DMS114 treated with DMSO at 0.1 percent for 48 hours (cell line): ENCODE data around the gene CYP2A13.
A peak's percentile ranks its signal among the peaks of the same experiment; 100 is the strongest.
"Not testable (repeated sequence)": the region's sequence is repeated elsewhere in the genome, so short reads cannot be mapped to it uniquely, and the experiment has no call there.

Experiments
- DNase-seq: peaks from one replicate; lab custom pipeline; 2025; ENCODE audit not compliant: unreplicated experiment; lab: John Stamatoyannopoulos, UW

Gene CYP2A13

DNA sequence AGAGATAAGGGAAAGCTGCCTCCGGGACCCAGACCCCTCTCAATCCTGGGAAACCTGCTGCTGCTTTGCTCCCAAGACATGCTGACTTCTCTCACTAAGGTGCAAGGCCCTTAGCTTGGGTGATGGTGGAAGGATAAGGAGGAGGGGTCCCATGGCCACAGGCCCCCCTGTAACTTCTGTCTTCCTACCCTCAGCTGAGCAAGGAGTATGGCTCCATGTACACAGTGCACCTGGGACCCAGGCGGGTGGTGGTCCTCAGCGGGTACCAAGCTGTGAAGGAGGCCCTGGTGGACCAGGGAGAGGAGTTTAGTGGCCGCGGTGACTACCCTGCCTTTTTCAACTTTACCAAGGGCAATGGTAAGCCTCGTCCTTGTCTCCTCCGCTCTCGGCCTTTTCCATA lies 28.0 kb downstream of the CYP2A13 start:
- no peak for DNase-seq

DNA sequence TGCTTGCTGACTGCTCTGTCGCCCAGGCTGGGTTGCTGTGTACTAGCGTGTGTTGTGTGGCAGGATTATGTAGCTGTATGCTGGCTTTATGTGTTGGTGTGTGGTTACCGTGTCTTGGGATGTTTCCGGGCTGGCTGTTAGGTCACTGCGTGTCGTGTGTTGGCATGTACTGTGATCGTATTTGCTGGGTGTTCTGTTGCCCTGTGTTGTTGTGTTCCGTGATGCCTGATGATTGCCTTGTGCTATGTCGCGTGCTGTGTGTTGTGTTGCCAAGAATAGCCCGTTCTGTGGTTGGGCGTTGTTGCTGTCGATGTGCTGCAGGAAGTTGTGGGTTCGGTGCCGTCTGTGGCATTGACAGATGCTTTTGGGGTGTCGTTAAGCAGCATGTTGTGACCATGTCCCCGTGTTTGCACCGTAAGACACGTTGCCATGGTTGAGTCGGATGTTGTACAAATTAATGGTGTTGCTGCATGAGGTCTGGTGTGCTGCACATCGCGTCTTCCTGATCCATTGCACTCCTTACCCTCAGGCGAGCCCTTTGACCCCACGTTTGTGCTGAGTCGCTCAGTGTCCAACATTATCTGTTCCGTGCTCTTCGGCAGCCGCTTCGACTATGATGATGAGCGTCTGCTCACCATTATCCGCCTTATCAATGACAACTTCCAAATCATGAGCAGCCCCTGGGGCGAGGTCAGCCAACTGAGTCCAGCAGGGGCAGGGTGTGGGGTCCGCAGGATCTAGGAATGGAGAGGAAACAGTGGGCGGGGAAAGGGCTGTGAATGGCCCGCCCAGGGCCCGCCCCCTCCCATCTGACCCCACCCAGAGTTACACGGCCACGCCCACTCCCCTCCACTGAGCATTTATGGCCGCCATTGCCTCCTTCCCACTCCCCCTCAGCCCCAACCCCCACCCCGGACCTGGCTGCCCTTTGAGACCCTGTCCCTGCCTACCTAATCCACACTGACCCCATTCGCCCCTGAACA lies 33.0 kb downstream of the CYP2A13 start:
- DNase-seq: not testable (repeated sequence)

DNA sequence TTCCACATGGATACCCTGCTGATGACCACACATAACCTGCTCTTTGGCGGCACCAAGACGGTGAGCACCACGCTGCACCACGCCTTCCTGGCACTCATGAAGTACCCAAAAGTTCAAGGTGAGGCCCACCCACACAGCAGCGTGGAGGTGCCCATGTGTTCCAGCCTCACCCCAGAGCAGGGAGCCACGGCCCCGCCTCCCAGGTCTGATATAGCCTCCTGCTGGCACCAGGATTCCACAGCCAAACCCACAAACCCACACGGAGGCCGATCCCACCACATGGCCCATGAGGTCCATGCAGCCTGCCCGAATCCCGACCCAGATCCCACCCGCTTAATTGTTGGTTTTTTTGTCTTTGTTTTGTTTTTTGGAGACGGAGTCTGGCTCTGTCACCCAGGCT lies 34.6 kb downstream of the CYP2A13 start:
- DNase-seq: not testable (repeated sequence)

DNA sequence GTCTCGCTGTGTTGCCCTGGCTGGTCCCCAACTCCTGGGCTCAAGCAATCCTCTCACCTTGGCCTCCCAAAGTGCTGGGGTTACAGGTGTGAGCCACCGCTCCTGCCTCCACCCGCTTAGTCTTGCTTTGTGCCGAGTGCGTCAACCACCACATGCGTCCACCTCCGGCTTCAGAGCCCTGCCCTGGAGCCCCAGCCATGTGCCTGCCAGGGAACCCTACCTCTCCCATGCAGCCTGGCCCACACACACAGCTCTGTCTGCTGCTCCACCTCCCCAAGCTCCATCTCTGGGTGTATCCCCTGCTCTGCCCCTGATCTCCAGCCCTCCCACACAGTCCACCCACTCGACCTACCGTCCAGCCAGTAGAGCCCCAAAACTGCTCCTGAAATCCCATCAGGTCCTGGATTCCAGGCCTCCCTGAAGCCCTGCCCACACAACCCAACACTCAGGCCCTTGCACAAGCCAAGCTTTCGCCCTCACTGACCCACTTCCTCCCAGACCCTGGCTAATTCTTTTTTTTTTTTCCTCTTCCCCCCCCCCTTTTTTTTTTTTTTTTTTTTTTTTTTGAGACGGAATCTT lies 35.6 kb downstream of the CYP2A13 start:
- no peak for DNase-seq

DNA sequence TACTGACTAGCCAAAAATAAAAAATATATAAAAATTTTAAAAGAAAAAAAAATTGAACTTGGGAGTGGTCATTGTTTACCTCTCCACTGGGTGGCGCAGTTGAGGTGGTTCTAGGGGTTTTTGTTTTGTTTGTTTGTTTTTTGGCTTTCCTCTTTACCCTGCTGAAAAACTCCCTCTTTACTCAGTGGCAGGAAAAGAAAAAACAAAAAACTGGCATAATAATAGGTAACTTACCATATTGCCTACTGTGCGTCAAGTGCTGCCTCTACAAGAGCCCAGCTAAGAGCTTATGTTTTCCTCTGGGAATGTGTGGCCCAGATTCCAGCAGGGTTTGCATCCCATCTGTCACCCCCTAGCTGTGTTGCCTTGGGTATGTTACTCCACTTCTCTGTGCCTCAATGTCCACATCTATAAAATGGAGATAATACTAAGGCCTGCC lies 38.5 kb downstream of the CYP2A13 start:
- not testable (repeated sequence) for DNase-seq

DNA sequence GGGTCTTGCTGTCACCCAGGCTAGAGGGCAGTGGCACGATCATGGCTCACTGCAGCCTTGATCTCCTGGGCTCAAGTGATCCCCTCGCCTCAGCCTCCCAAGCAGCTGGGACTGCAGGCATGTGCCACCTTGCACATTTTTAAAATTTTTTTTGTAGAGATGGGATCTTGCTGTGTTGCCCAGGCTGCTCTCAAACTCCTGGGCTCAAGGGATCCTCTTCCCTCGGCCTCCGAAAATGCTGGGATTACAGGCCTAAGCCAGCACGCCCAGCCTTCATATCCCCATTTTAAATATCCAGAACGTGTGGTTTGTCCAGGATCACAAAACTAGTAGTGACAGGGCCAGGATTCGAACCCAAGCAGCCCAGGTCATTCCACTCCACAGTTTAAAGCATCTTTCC lies 39.1 kb downstream of the CYP2A13 start:
- not testable (repeated sequence) for DNase-seq

DNA sequence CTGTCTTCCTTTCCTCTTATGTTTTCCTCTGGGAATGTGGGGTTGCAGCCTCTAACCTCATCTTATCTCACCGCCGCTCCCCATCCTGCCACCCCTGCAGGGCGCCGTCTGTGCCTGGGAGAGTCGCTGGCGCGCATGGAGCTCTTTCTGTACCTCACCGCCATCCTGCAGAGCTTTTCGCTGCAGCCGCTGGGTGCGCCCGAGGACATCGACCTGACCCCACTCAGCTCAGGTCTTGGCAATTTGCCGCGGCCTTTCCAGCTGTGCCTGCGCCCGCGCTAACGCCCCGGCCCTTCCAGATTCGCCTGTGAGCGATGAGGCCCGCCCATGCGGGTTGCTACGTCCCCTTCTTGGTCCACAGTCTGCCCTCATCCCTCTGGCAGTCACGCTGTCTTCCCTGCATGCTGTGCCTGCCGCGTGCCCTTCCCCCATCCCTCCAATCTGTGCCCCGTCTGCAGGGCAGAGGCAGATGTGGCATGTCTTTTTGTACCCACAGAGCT lies 39.6 kb downstream of the CYP2A13 start:
- DNase-seq: not testable (repeated sequence)

DNA sequence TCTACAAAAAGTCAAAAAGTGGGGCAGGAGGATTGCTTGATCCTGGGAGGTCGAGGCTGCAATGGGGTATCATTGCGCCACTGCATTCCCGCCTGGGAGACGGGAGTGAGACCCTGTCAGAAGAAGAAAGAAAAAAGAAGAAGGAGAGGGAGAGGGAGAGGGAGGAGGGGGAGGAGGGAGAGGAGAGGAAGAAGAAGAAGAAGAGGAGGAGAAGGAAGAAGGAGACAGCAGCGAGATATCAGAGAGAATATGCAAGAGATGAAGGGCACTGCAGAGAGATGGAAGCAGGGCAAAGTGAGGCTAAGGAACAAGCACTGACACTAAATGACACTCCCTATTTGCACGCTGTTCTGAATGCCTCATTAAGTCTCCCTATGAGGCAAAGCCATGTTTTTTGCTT lies 40.4 kb downstream of the CYP2A13 start:
- no peak for DNase-seq

DNA sequence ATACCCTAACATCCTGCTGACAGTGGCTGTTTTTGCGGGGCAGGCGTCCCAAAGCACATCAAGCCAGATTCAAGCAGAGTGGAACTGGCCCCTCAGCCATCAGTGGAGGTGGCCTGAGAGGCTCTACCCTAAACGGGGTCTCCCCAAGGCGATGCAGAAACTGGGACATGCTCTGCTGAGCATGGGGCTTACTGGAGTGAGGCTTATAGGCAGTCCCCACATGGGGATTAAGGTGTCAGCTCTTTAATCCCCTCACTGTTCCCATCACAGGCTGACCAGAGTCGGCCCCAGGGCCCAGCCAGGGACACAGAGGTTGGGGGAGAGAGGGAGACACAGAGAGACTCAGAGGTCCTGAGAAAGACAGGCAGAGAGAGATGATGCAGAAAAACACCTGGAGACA lies 42.9 kb downstream of the CYP2A13 start:
- DNase-seq: no peak

DNA sequence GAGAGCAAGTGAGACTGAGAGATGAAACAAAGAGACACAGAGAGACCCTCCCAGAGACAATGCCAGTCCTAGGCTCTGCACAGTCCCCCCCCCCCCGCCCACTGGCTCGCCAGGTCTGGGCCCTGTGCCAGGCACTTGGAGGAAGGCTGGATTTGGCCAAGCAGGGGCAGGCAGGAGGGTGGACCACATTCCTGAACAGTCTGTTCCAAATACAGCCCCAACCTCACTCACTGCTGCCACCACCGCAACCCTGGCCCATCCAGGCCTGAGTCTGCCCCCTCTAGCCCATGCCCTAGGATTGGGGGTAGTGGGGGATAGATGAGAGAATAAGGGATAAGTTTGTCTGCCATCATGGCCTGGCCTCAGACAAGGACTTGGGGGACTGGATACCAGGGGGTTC lies 45.0 kb downstream of the CYP2A13 start:
- DNase-seq: no peak

DNA sequence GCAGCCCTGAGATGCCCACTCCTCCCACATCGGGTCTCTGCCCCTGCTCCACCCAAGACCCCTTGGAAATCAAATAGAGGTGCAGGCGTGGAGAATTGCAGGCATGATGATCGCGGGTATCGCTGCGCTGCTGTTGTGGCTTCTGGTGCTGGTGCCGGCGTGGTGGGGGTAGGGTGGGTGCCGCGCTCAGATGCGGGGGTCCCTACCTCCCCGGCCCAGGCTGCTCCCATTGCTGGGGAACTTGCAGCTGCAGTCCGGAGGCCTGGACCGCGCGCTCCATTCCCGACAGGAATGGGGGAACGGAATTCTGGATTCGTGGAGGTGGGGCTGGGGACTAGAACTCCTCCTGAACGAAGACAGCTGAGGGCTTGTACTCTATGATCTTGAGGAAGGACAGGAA lies 46.4 kb downstream of the CYP2A13 start:
- no peak for DNase-seq

DNA sequence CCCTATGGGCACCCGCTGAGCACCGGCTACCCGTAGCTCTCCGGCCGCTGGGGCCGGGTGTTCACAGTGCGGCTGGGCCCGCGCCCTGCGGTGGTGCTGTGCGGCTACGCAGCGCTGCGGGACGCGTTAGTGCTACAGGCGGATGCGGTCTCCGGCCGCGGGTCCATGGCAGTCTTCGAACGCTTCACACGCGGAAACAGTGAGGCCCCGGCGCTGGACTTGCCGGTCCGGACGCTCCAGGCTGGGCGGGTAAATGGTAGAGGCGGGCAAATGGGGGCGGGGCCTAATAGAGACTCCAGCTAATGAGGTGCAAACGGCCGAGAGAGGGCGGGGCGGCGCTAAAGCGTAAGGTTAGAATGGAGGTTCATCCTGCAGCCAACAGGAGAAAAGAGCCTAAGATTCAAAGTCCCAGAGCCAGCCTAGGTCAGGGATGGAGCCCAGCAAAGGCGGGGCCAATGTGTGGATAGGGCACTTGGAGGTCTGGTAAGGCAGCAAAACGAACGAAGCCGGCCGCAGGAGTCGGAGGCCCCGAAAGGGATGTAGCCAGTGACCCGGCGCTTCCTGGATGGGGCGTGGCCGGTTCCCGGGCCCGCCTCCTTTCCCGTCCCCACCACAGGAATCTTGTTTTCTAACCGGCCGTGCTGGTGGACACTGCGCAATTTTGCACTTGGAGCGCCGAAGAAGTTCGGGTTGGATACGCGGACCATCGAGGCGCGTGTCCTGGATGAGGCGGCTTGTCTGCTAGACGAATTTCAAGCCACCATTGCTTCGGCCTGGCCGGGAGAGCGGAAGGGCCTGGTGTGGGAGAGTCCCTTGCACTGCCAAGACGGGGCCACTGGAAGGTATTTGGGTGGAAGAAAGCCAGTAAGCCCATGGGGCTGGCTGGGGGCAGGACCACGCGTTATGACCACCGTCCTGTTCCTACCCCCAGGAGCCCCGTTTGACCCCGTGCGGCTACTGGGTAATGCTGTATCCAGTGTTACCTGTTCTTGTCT lies 47.4 kb downstream of the CYP2A13 start:
- peak; percentile 15 for DNase-seq

DNA sequence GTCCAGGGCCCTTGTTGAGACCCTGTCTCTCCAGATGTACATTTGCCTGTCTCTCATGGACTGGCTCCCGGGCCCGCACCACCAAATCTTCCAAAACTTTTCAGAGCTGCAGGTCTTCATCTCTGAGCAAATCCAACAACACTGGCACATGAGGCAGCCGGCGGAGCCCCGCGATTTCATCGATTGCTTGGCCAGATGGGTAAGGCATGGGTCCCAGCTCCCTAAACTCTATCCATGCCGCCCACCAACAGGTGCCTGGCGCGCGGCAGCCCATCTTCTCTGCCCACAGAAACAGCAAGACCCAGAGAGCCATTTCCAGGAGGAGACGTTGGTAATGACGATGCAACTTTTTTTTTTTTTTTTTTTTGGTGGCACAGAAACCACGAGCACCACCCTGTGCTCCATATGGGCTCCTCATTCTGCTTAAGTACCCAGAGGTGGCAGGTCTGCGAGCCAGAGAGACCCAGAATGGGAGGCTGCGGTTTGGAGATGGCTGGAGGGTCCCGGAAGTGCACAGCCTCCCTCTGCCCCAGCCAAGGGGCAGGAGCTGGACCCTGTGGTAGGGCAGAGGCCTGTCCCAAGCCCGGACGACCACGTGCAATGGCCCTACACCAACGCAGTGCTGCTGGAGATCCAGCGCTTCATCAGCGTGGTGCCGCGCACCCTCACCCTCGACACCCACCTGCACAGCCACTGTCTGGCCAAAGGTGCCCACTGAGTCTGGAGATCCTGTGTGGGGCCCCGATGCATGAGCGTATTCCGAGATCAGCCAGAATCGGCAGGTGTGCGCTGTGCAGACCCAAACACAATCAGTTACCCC lies 48.6 kb downstream of the CYP2A13 start:
- DNase-seq: no peak

DNA sequence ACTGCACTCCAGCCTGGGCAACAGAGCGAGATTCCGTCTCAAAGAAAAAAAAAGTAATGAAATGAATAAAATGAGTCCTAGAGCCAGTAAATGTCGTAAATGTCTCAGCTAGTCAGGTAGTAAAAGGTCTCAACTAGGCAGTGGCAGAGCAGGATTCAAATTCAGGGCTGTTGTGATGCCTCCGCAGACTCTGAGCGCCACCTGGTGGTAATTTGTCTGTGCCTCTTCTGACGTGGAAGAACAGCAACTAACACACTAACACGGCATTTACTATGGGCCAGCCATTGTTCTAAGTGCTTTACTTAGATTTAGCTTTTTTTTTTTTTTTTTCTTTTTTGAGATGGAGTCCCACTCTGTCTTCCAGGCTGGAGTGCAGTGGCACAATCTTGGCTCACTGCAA lies 56.2 kb downstream of the CYP2A13 start:
- DNase-seq: peak; percentile 77
